GM21737 (cell line): ENCODE measurements around the gene OCIAD2.
"Not testable (repeated sequence)": the region's sequence is repeated elsewhere in the genome, so short reads cannot be mapped to it uniquely, and the experiment has no call there.

ENCODE experiments used
- ATAC-seq: cut with Tn5 transposase; IDR thresholded peaks from one replicate; pipeline ENCODE4 v1.9.1; 2021; ENCODE audit warnings: mild to moderate bottlenecking, moderate library complexity; ENCODE audit not compliant: unreplicated experiment

Gene OCIAD2

DNA sequence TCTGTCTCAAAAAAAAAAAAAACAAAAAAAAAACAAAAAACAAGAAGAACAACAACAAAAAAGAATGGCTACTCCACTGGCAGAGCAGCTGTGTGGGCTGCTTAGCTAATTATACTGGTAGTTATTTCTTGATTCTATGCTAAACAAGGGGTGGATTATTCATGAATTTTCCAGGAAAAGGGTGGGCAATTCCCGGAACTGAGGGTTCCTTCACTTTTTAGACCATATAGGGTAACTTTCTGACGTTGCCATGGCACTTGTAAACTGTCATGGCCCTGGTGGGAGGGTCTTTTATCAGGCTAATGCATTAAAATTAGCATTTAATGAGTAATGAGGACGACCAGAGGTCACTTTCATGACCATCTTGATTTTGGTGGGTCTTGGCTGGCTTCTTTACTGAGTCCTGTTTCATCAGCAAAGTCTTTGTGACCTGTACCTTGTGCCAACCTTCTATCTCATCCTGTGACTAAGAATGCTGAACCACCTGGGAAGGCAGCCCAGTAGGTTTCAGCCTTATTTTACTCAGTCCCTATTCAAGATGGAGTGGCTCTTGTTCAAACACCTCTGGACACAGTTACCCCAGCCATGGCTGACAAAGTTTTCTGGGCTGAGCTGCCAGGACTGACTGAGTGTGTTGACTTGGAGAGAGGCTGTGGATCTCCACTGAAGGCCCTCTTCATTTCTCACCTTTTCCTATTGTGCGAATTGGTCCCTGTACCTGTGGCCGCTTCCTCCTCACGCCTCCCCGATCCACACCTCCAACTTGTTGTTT lies 1.3 kb upstream of the OCIAD2 start:
- ATAC-seq, result no peak

DNA sequence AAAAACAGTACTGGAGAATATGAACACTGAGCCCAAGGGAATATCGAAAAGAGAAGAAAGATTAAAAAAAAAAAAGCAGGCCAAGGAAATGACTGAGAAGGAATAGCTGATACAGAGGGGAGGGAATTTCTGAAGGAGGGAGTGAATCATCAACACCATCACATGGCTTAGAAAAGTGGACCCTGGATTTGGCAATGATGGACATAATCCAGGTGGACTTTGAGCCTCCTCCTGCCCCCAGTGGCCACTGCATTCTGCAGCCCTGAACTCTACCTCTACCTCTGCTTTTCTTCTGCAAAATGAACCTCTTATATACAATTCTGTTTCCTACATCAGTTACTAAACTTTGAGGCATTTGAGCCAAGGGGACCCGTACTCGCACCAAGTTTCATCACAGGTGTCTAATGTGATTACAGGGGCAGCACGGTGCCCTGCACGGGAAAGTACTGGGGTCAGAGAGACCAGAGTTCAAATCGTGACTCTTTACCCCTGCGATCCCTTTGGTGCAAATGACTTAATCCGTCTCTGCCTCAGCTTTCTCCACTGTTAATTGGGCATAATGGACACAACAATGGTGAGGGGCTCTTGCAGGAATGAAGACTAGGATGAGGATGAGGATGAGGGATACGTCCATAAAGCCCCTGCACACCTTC lies 1.1 kb downstream of the OCIAD2 start:
- no peak for ATAC-seq

DNA sequence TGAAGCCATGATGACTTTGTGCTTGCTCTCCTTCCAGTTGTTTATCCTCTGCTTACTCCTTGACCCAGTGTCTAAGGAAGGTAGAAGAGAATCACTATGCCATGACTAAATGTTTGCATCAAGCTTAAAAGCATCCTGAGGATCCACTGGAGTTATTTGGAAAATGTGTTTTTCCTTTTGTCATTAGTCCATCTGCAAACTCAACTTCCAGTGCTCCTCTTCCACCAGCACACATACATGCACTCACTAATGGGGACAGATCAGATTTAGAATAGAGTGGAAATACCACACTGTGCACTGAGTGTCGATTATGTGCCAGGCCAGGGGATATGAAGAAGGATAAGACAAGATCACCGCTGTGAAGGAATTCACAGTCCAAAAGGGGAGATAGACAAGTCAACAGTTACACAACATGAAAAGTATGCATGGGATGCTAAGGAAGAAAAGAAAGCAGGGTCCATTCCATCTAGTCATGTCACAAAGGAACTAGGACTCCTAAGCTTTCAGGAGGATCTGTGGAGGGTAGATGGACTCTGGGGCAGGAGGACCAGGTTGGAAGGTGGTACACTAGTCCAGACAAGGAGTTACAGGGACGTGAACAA lies 1.9 kb downstream of the OCIAD2 start:
- no peak for ATAC-seq

DNA sequence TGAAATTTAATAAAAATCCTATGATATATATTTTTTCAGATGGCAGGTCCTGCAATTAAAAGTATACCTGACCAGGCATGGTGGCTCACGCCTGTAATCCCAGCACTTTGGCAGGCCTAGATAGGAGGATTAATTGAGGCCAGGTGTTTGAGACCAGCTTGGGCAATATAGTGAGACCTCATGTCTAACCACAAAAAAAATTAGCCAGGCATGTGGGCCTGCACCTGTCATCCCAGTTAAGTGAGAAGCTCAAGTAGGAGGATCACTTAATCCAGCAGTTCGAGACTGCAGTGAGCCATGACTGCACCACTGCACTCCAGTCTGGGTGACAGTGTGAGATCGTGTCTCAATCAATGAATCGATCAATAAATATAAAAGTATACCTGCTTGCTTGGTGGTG lies 2.5 kb downstream of the OCIAD2 start:
- no peak for ATAC-seq

DNA sequence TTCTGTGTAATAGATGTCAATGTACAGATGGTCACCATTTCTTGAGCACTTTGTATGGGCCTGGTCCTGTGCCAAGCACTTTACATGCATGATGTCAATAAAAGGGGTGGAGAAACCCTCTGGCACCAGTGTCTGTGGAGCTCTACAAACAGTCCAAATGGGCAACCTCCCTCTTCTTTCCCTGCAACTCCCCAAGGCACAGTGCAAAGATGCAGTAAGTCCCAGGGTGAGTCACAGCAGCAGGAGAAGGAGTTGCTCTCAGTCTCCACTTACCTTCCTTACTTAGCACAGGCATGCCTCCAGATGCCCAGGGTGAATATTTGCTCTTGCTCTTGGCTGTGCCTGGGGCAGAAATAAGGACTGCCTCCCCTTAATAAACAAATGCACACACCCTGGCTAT lies 4.3 kb downstream of the OCIAD2 start:
- ATAC-seq, result no peak

DNA sequence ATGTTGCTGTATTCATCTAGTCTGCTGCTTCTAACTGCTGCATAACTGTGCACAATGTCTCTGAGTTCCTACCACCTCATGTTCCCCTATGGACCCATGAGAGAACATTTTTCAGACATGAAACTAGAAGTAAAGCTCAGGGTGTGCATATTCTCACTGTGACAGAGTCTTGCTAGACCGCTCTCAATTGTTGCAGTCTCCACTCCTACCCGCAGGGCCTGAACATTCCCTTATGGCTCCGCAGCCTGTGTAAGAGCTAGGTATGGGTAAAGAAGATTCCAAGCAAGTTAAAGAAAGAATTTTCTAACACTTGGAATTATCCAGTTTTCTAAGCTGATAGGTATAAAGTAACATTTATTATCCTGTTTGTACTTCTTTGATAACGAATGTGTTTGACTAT lies 5.4 kb downstream of the OCIAD2 start:
- no peak for ATAC-seq

DNA sequence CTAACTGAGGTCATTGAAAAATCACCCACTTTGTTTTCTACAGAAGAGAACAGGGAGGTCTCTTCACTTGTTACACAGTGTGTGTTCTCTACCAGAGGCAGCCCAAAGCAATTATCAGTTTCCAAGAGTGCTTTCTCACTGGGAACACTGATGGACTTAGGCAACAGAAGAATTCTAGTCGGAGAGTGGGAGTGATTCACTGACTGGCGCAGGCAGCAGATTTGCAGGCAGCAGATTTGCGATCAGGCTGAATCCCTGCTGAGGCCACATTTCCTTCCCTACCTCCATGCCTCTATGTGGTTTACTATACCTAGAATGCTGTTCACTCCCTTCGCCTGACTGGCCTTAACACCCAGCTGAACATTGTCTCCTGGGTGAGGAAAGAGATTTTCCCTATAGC lies 6.6 kb downstream of the OCIAD2 start:
- ATAC-seq, result no peak

DNA sequence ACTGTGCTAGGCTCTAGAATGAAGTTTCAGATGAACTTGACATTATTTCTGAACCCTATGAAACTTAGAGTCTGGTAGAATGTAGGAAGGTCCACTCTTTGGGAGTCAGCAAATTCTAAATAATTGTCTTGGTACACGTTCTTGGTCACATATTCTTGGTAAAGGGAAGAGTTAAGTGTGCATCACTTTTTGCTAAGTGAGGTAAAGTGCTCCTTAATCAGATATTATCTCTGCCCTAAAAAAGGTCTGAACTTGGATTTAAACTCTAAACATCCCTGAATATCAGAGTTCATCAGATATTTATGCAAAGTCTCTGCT lies 7.2 kb downstream of the OCIAD2 start:
- ATAC-seq, result no peak

DNA sequence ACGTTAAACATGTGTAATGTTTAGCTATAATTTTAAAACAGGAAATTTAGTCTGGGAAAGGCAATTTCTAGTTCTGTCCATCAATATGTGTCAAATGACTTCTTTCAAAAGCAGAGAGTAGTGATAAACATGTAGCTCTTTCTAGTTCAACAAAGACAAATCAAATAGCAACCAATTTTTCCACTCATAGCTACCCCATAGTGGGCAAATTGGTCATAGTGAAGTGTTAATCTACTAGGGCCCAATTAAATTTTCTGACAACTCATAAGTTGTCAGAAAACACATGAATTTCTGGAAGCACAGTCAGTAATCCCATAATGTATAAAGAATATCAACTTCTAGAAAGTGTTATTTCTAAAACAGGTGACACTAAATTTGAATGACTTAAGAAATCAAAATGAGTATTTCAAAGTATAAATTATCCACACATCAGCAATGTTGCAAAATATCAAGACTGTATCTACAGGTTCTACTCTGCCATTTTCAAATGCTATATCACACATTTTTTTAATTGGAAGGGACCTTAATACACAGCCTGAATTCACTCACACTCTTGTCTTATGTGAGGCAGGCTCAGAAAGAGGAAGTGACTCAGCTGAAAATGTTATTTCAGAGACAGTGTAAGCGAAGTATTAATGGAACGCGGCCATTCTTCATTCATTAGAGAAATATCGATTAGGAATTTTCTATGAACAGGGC lies 7.7 kb downstream of the OCIAD2 start:
- no peak for ATAC-seq

DNA sequence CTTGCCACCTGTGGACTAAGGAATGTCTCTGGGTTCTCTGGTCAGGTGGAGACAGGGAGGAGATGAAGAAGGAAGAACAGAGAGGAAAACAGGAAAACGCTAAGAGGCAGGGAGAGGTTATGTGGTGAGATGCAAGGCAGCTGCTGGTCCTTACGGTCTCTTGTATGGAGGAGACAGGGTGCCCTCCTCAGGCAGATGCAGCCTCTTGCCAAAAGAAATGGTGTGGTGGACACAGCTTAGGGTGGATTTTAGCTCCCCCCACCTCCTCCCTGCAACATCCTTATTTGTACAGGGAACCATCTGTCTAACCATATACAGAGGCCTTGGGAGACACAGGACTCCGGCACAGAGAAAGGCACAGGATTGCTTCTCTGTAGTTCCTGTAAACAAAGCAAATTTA lies 9.7 kb downstream of the OCIAD2 start:
- ATAC-seq, result no peak

DNA sequence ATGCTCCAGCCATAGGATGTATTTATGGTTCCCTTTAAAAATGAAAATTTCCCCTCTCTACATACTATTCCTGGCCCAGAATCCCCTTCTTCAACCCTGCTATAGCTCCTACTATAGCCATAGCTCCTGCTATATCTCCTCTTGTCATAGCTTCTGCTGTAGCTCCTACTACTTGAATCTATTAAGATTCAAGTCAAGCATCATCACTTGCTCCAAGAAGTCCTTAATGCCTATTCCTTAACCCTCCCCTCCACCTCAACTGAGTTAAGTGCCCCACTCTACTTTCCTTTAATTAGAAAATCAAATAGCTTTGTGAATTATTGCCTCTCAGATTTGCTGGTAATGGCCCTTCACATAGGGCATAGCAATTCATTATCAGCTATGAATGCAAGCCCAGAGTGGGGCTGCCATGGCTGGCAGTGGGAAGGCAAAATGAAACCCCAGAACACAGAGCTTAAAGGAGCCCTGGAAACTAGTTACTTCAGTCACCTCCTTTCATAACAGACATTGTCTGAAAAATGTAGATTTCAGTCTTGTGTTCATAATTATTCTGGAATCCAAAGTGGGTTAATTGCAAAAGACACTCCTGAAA lies 15.4 kb downstream of the OCIAD2 start:
- no peak for ATAC-seq

DNA sequence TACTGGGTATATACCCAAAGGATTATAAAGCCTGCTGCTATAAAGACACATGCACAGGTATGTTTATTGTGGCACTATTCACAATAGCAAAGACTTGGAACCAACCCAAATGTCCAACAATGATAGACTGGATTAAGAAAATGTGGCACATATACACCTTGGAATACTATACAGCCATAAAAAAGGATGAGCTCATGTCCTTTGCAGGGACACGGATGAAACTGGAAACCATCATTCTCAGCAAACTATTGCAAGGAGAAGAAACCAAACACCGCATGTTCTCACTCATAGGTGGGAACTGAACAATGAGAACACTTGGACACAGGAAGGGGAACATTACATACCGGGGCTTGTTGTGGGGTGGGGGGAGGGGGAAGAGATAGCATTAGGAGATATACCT lies 16.8 kb downstream of the OCIAD2 start:
- ATAC-seq, result not testable (repeated sequence)

DNA sequence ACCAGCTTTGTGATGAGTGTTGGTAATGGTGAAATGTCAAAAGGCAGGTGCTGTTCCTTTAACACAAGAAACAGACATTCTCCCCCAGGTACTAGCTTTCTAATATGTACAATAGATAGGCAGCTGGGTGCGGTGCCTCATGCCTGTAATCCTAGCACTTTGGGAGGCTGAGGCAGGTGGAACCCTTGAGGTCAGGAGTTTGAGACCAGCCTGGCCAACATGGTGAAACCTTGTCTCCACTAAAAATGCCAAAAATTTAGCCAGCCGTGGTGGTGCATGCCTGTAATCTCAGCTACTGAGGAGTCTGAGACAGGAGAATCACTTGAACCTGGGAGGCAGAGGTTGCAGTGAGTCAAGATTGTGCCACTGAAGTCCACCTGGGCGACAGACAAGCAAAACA lies 24.9 kb downstream of the OCIAD2 start:
- ATAC-seq, result not testable (repeated sequence)

DNA sequence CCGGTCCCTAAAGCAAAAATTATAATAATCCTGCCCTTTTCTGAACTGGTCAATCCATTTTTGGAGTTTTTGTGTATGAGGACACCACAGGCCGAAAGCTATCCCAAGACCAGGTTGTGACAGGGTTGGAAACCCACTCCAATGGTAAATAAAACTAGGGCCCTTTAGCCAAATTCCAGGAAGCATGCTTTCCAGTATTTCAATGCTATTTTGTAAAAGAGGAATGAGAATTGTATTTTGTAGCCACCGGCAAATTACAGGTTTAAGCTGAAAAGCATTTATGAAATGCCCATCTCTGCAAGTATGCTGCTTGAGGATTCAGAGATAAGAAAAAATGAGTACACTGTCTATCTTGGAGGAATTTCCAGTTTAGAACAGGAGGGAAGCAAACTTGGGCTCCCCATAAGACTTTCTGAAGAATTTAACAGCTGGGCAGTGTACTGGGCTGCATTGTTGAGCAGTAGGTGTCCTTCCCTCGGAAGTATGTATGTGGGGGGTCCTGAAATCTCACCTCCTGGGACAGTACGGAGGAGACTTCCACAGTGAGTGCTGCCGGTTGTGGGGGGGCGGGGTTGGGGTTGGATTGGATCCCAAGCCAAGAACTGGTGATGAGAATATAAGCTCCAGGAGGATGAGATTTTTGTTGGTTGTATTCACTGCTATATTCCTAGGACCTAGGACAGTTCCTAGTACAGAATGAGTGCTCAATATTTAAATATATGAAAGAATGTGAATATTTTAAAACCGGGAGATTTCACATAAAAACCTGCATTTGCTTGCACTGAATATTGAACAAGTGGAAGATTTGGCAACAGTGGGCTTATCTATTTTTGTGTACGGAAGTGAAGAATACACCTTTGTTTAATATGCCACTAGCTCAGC lies 26.8 kb downstream of the OCIAD2 start:
- ATAC-seq, result no peak

DNA sequence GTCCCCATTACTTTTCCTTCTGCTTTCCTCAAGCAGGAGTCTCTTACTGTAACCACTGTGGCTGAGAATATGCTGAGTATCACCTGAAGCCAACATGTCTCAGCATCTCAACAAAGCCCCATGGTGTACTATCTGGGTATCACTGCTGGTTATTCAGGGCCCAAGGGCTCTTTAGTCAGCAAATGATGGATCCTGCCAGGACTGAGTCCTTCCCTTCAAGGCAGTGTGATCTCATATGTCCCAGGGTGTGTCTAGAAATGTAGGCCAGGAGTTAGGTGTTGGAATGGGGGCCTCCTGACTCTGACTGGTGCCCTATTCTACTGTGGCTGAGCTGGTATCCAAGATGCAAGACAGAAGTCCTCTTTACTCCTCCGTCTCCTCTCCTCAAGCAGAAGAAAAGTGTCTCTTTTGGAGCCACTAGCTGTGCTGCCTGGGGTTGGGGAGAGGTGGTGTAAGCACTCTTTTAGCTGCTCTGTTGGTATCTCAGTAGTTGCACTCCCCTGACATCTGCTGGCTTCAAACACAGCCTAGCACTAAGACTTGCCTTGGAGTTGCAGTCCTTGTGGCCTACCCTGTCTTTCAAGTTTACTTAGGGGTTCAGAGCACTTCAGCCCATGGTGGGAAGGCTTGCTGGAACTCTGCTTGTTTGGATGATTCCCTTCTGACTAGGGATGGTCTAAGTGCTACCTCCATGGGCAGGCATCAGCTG lies 28.6 kb downstream of the OCIAD2 start:
- ATAC-seq, result no peak

DNA sequence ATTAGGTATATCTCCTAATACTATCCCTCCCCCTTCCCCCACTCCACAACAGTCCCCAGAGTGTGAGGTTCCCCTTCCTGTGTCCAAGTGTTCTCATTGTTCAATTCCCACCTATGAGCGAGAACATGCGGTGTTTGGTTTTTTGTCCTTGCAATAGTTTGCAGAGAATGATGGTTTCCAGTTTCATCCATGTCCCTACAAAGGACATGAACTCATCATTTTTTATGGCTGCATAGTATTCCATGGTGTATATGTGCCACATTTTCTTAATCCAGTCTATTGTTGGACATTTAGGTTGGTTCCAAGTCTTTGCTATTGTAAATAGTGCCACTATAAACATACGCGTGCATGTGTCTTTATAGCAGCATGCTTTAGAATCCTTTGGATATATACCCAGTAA lies 41.9 kb downstream of the OCIAD2 start:
- not testable (repeated sequence) for ATAC-seq

DNA sequence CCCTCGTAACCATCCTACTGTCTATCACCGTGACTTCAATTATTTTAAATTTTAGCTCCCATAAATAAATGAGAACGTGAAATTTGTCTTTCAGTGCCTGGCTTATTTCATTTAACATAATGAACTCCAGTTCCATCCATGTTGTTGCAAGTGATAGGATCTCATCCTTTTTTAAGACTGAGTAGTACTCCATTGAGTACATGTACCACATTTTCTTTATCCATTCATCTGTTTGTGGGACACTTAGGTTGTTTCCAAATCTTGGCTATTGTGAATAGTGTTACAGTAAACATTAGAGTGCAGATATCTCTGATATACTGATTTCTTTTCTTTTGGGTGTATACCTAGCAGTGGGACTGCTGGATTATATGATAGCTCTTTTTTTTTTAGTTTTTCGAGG lies 42.8 kb downstream of the OCIAD2 start:
- no peak for ATAC-seq

DNA sequence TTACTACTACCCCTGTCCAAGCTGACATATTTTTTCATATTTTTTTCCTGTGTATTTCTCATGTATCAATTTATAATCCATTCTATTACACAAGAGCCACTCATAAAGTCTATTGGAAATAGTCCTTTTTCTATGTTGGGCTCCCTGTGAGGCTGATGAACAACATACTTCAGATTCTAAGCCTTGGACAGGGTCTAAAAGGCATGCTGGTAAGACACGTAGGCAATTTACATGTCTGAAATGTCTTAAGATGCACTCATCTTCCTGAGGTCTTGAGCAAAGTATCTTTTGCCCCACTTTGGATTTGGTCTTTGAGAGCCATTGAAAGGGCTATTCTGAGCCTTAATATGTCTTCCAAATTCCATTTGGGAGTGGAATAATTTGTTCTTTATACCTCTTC lies 43.9 kb downstream of the OCIAD2 start:
- ATAC-seq, result no peak

DNA sequence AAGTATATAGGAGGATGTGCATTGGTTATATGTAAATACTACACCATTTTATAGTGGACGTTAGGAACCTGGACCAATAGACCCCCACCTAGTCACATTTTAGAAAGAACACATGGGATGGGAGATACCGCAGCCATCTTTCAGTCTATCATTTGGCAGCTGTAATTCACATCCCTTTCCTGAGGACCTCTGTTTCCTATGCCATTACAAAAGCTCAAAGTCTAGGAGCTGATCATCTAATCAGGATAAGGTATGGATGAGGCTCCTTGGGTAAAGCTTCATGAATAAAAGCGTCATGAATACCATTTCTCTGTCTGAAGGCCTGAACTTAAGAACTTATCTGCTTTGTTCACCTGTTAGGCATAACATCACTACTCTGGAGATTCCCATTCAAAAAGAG lies 44.5 kb downstream of the OCIAD2 start:
- ATAC-seq, result no peak

DNA sequence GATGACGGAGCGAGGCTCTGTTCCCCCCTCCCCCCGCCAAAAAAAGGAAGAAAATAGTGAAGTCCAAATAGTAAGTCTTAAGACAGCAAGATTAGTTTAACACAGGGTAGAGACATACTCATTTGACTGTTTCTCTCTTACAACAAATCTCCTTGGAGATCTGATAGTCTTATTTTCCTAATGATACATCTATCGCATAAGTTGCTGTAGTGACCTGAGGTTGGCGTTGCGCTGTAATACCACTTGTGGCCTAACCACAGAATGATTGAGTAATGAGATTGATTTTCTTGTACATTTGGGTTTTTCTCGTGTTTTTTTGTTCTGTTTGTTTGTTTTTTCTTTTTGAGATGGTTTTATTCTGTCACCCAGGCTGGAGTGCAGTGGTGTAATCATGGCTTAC lies 48.4 kb downstream of the OCIAD2 start:
- no peak for ATAC-seq
